Thoracic aorta (tissue), 2 donors: ENCODE measurements around the gene LRMDA. TPM values are rescaled to one million over a fixed set of nuclear protein-coding genes. Genes with fewer than 3 reads are reported as not detected.

Experiments
- ATAC-seq: fragments of 150-250 bp; one replicate; pipeline ENCODE4 v1.8.0; 2017; ENCODE audit warnings: low read depth; ENCODE audit not compliant: insufficient number of reproducible peaks, low FRiP score
- DNase-seq: peaks from one replicate; pipeline ENCODE4 v3.0.0-alpha.2; 2020; ENCODE audit warnings: low spot score
- H3K27ac ChIP-seq, 2 donors: fragments of 200-600 bp; sonication (generic); 1 replicate in 1 of 2; 2 replicates in 1 of 2; pipeline ENCODE4 v1.5.1; 2016; ENCODE audit warnings: mild to moderate bottlenecking in 2 of 2, moderate library complexity in 2 of 2
- H3K27me3 ChIP-seq: fragments of 200-600 bp; sonication (generic); replicated peaks from 2 replicates; pipeline ENCODE4 v1.6.0; 2016; ENCODE audit warnings: mild to moderate bottlenecking; ENCODE audit not compliant: insufficient read depth
- H3K36me3 ChIP-seq: fragments of 200-600 bp; sonication (generic); one replicate; pipeline ENCODE4 v1.5.1; 2016
- H3K4me1 ChIP-seq, 2 donors: fragments of 200-600 bp; sonication (generic); 1 replicate in 1 of 2; 2 replicates in 1 of 2; pipeline versions ENCODE4 v1.5.1 to v1.6.0; 2016; ENCODE audit warnings: low read depth in 2 of 2, mild to moderate bottlenecking in 1 of 2; ENCODE audit not compliant: control insufficient read depth in 1 of 2
- H3K4me3 ChIP-seq: fragments of 200-600 bp; sonication (generic); 2 replicates; pipeline ENCODE4 v1.5.1; 2016; ENCODE audit warnings: mild to moderate bottlenecking
- H3K9me3 ChIP-seq: fragments of 200-600 bp; sonication (generic); 2 replicates; pipeline ENCODE4 v1.5.1; 2016
- total RNA-seq, 2 donors: library from RNA; depleted of rRNA; stranded (reverse); fragments of >200 nt; gene quantifications; one replicate each; pipeline versions ENCODE4 v1.1.0 to v1.2.3, GENCODE V29; 2016
- TF ChIP-seq, protein P1 (sequence below): fragments of 200-600 bp; sonication (generic); IDR thresholded peaks from one replicate; pipeline ENCODE4 v1.5.1; 2019; ENCODE audit warnings: antibody characterized with exemption

Gene LRMDA
- total RNA-seq, 2 donors from 2014 or later = 8.3 to 36.6 TPM

DNA sequence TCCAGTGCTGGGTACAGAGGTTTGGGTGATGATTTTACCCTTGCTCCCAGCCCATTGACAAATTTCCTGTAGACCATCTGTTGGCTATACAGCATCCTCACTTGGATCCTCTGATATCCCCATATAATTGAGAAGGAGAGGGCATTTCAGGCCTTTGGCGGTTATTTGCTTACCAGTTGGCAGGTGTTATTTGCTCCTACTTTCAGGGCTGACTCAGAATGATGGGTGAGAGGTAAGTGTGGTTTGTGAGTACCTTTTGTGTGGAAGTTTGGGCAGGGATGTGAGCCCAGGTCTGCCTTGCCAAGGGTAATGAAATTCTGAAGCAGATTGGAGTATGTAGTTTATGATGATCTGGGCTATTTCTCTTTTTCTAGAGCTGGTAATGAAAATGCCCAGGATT lies 93.6 kb downstream of the LRMDA start:
- no peaks in the 10 kb centered on the region for H3K36me3 ChIP-seq
- H3K4me1 ChIP-seq = peaks cover 0 to under 1% of the 10 kb centered on the region in 2 donors
- no peaks in the 10 kb centered on the region for H3K27me3 ChIP-seq
- TF ChIP-seq, protein P1, sequence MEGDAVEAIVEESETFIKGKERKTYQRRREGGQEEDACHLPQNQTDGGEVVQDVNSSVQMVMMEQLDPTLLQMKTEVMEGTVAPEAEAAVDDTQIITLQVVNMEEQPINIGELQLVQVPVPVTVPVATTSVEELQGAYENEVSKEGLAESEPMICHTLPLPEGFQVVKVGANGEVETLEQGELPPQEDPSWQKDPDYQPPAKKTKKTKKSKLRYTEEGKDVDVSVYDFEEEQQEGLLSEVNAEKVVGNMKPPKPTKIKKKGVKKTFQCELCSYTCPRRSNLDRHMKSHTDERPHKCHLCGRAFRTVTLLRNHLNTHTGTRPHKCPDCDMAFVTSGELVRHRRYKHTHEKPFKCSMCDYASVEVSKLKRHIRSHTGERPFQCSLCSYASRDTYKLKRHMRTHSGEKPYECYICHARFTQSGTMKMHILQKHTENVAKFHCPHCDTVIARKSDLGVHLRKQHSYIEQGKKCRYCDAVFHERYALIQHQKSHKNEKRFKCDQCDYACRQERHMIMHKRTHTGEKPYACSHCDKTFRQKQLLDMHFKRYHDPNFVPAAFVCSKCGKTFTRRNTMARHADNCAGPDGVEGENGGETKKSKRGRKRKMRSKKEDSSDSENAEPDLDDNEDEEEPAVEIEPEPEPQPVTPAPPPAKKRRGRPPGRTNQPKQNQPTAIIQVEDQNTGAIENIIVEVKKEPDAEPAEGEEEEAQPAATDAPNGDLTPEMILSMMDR = no peak
- DNase-seq (no peak), ATAC-seq (no peak)
- no peak overlapping the region for H3K27ac ChIP-seq
- no peaks in the 10 kb centered on the region for H3K9me3 ChIP-seq
- H3K4me3 ChIP-seq = no peak overlapping the region

DNA sequence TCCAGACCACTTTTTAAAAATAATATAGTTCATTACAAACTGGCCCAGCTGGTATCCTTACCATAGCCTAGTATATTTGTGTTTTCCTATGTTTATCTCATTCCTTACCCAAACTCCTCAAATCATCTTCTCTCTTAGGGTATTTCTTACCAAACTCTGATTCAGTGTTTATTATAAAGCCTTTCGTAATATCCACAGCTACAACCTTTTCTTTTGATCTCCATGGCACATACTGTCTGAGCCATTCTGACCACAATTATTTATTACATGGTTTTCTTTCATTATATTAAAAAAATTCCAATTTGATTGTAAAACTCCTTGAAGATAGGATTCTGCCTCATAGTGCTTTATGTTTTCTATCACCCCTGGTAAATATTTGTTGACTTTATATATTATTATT lies 94.2 kb downstream of the LRMDA start:
- H3K9me3 ChIP-seq = no peaks in the 10 kb centered on the region
- no peak overlapping the region for H3K27ac ChIP-seq
- no peak for DNase-seq
- no peaks in the 10 kb centered on the region for H3K27me3 ChIP-seq
- TF ChIP-seq, protein P1 = no peak
- no peaks in the 10 kb centered on the region for H3K36me3 ChIP-seq
- H3K4me1 ChIP-seq = peaks cover 2 to 6% of the 10 kb centered on the region in 2 donors
- no peak overlapping the region for H3K4me3 ChIP-seq
- ATAC-seq = no peak

DNA sequence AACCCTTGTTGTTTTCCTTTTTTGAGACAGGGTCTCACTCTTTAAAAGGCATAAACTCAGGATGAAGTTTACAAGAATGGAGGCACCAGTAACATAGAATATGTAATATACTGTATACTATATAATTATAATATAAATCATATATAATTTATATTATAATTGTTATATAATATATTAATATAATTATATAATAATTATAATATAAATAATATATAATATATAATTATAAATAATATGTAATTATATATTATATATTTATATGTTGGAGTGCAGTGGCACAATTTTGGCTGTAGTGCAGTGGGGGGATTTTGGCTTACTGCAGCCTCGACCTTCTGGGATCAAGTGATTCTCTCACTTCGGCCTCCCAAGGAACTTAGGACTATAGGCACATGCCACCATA lies 96.1 kb downstream of the LRMDA start:
- Histone ChIP-seq H3K4me3 (no peak overlapping the region), H3K27me3 (no peaks in the 10 kb centered on the region), H3K9me3 (no peaks in the 10 kb centered on the region), H3K4me1 (peaks cover 4 to 12% of the 10 kb centered on the region in 2 donors), H3K36me3 (no peaks in the 10 kb centered on the region), H3K27ac (no peak overlapping the region)
- TF ChIP-seq, protein P1 = no peak
- ATAC-seq (no peak), DNase-seq (no peak)

DNA sequence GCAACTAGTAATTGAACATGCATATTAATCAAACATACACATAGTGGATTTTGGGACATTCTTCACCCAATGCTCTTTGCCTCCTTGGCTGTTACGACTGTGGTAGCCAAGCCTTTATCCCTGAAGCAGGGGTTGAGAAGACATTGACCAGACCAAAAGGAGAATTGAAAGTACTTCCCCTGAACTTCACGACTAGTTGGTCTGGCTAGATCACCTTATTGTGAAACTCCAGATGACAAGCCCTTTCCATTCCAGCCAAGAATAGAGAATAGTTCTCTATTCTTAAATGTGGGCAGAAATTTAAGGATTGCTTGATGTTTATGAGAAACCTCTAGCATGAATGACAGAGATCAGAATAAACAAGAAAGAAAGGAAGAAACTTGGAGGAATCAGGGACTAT lies 97.0 kb downstream of the LRMDA start:
- no peak for ATAC-seq
- TF ChIP-seq, protein P1 = no peak
- no peak for DNase-seq

DNA sequence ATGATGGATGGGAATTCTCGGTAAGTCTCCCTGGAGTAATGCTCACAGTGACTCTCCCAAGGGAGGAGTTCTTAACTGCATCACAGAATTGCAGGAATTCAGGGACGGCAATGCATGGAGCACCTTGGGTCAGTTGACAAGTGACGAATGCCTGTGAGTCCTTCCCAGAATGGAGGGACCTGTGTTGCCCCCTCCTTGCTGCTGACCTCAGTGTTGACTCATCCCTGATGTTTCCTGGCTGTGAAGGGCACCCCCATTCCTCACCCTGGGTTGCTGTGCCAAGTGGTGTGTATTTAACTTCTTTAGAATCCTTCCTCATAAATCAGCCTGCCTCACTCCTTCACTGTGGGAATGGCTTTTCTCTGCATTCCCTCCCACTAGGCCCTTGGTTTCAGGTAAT lies 98.9 kb downstream of the LRMDA start:
- no peak for ATAC-seq
- H3K27me3 ChIP-seq = no peaks in the 10 kb centered on the region
- DNase-seq = peak; percentile 36
- no peaks in the 10 kb centered on the region for H3K9me3 ChIP-seq
- H3K27ac ChIP-seq = peak overlapping the region in 1 of 2 donors; percentile 12
- H3K36me3 ChIP-seq = no peaks in the 10 kb centered on the region
- H3K4me1 ChIP-seq = peaks cover 4 to 20% of the 10 kb centered on the region in 2 donors
- no peak overlapping the region for H3K4me3 ChIP-seq
- TF ChIP-seq, protein P1 = no peak

More for the DNA sequence above, 97.0 kb downstream of the LRMDA start:
- Histone ChIP-seq H3K27me3 (no peaks in the 10 kb centered on the region), H3K27ac (no peak overlapping the region), H3K9me3 (no peaks in the 10 kb centered on the region), H3K36me3 (no peaks in the 10 kb centered on the region), H3K4me3 (no peak overlapping the region), H3K4me1 (peaks cover 4 to 17% of the 10 kb centered on the region in 2 donors)
